Activated naive CD8-positive, alpha-beta T cell treated with anti-CD3 and anti-CD28 coated beads, Interleukin-2, amount 10 ng/mL, durations not matched to agents 7 days and 5 days (primary cell): ENCODE data around the gene MKNK2. TPM values are rescaled to one million over a fixed set of nuclear protein-coding genes. Genes with fewer than 3 reads are reported as not detected.
A peak's percentile ranks its signal among the peaks of the same experiment; 100 is the strongest.

Experiments
- ATAC-seq: fragments of 150-1000 bp; cut with Tn5 transposase; one replicate; pipeline ENCODE4 v1.10.0; 2021; ENCODE audit warnings: low read depth, moderate library complexity
- POLR2A ChIA-PET: fragments of 350-600 bp; sonication (Branson Sonifier 250); formaldehyde crosslinking; loops from one replicate; lab custom pipeline; 2021; ENCODE audit warnings: antibody characterized with exemption; lab: Charles Lee
- DNase-seq: peaks from one replicate; pipeline ENCODE4 v3.0.0; 2021
- H3K27ac Mint-ChIP-seq: one replicate; pipeline ENCODE4 v1.8.0; 2022; ENCODE audit warnings: mild to moderate bottlenecking, mixed read lengths
- H3K27me3 Mint-ChIP-seq: one replicate; pipeline ENCODE4 v1.8.0; 2022; ENCODE audit warnings: mild to moderate bottlenecking, moderate library complexity, mixed read lengths
- H3K36me3 Mint-ChIP-seq: one replicate; pipeline ENCODE4 v1.8.0; 2021; ENCODE audit warnings: mild to moderate bottlenecking, mixed read lengths
- H3K4me1 Mint-ChIP-seq: one replicate; pipeline ENCODE4 v1.8.0; 2021; ENCODE audit warnings: mixed read lengths
- H3K4me3 Mint-ChIP-seq: one replicate; pipeline ENCODE4 v1.8.0; 2022; ENCODE audit warnings: mild to moderate bottlenecking, moderate library complexity, mixed read lengths
- H3K9me3 Mint-ChIP-seq: one replicate; pipeline ENCODE4 v1.8.0; 2021; ENCODE audit warnings: mixed read lengths
- total RNA-seq, 2 experiments: library from RNA; stranded (reverse); gene quantifications; one replicate each; pipeline ENCODE4 v1.2.3, GENCODE V29; 2021

MKNK2 gene
- total RNA-seq, 2 experiments from 2014 or later = 319 to 341 TPM

DNA sequence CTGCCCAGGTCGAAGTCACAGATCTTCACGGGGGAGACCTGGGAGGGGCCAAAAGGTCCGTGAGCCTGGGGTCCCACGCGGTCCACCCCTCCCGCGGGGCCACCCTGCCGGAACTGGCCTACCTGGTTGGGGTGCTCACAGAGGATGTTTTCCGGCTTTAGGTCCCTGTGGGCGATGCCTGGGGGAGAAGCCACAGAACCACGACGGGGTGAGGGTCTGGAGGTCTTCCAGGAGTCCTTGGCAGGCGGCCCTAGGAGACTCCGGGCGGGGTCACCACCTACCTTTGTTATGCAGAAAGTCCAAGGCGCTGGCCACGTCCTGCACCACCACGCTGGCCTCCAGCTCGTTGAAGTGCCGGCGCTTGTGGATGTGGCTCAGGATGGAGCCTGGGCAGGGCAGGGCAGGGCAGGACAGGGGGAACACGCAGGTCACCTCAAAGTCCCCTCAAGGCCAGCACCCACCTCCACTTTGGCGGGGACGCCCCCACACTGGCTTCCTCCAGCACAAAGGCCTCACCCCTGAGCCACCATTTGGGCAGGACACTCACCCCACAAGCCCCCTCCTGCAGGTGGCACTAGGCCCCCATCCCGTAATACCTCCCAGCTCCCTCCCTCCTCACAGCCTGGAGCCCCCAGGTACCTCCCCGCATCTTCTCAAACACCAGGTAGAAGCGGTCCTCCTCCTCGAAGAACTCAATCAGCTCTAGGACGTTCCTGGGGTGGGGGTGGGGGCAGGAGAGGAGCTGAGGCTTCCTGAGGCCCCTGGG lies 8.4 kb downstream of the MKNK2 start:
- peaks cover 16% of the 10 kb centered on the region for H3K4me1 Mint-ChIP-seq
- POLR2A ChIA-PET = interaction anchor here (0.5 to 4.1 kb wide), 16 partner anchors 8 to 396 kb away, joined by 3 to 48 read pairs (median 3); no protein-coding TSS in a partner anchor
- ATAC-seq (no peak), DNase-seq (peak; percentile 62)
- no peaks in the 10 kb centered on the region for H3K27me3 Mint-ChIP-seq
- peak overlapping the region; percentile 68 for H3K4me3 Mint-ChIP-seq
- peak overlapping the region; percentile 87 for H3K27ac Mint-ChIP-seq
- H3K9me3 Mint-ChIP-seq = no peaks in the 10 kb centered on the region
- H3K36me3 Mint-ChIP-seq = peaks cover 7% of the 10 kb centered on the region

GRCh38 chr19:2041683-2042484 lies 9.2 kb downstream of the MKNK2 start:
- ATAC-seq = peak; percentile 91
- H3K4me3 Mint-ChIP-seq = peak overlapping the region; percentile 68
- peak; percentile 99 for DNase-seq
- POLR2A ChIA-PET = interaction anchor here (0.5 to 4.1 kb wide), 16 partner anchors 8 to 397 kb away, joined by 3 to 48 read pairs (median 4); no protein-coding TSS in a partner anchor
- H3K27ac Mint-ChIP-seq = peak overlapping the region; percentile 87
- H3K4me1 Mint-ChIP-seq = peaks cover 13% of the 10 kb centered on the region
- no peaks in the 10 kb centered on the region for H3K9me3 Mint-ChIP-seq
- peaks cover 7% of the 10 kb centered on the region for H3K36me3 Mint-ChIP-seq
- H3K27me3 Mint-ChIP-seq = no peaks in the 10 kb centered on the region

DNA sequence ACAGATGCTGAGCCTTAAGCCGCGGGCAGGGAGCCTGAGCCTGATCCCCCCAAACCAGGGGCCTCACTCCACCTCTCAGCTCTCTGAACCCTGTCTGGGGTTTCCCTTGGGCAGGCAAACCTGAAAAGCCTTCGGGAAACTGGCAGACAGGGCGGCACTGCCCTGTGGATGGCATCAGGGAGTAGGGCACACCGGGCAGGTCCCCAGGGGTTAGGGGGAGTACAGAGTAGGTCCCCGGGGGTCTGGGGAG lies 9.7 kb downstream of the MKNK2 start:
- peak overlapping the region; percentile 59 for H3K4me3 Mint-ChIP-seq
- H3K4me1 Mint-ChIP-seq = peaks cover 12% of the 10 kb centered on the region
- POLR2A ChIA-PET = interaction anchor here (2.4 to 4.1 kb wide), 3 partner anchors 8 to 42 kb away, joined by 8 to 48 read pairs (median 32); no protein-coding TSS in a partner anchor
- peak overlapping the region; percentile 84 for H3K27ac Mint-ChIP-seq
- H3K9me3 Mint-ChIP-seq = no peaks in the 10 kb centered on the region
- H3K36me3 Mint-ChIP-seq = peaks cover 7% of the 10 kb centered on the region
- H3K27me3 Mint-ChIP-seq = no peaks in the 10 kb centered on the region
- DNase-seq = no peak
- no peak for ATAC-seq

DNA sequence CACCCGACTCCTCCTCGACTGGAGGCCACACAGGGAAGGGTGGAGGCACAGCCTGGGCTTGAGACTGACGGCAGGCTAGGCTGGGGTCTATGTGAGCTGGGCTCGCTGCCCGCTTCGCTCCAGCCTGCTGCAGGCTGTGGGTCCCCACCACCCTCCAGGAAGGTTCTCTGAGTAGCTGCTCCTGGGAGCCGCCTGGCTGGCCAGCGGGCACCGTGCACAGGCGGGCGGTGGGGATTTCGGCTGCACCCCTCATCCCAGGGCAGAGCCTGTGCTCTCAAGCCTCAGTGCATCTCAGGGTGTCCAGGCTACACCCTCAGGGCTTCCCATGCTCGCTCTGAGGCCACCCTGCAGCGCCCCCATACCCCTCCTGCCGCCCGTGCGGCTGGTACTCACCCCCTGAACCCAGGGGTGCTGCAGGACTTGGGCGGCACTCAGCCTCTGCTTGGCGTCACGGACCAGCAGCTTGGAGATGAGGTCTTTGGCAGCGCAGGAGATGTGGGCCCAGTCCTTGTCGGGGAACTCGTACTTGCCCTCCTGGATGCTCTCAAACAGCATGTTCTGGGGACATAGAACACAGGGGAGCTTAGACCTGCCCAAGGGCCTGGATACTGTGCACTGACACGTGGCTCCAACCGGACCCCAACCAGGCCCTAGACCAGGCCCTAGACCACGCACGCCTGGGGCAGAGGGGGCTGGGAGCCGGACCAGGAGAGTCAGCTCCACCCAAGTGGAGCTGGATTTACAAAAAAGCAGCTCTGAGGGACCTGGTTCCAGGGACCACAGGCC lies 10.2 kb downstream of the MKNK2 start:
- POLR2A ChIA-PET = interaction anchor here (1.1 to 4.1 kb wide), 4 partner anchors 8 to 42 kb away, joined by 3 to 48 read pairs (median 20); no protein-coding TSS in a partner anchor
- H3K4me3 Mint-ChIP-seq = peak overlapping the region; percentile 59

GRCh38 chr19:2039959-2040646 lies 10.9 kb downstream of the MKNK2 start:
- H3K27ac Mint-ChIP-seq = peak overlapping the region; percentile 25
- peaks cover 7% of the 10 kb centered on the region for H3K36me3 Mint-ChIP-seq
- POLR2A ChIA-PET = interaction anchor here (1.1 to 4.1 kb wide), 3 partner anchors 10 to 43 kb away, joined by 3 to 48 read pairs (median 8); no protein-coding TSS in a partner anchor
- ATAC-seq = no peak
- no peak for DNase-seq
- H3K4me3 Mint-ChIP-seq = no peak overlapping the region
- no peaks in the 10 kb centered on the region for H3K27me3 Mint-ChIP-seq
- peaks cover 15% of the 10 kb centered on the region for H3K4me1 Mint-ChIP-seq
- H3K9me3 Mint-ChIP-seq = peaks cover 1% of the 10 kb centered on the region

More for the DNA sequence above, 10.2 kb downstream of the MKNK2 start:
- Mint-ChIP-seq H3K27me3 (no peaks in the 10 kb centered on the region), H3K27ac (peak overlapping the region; percentile 84), H3K36me3 (peaks cover 7% of the 10 kb centered on the region), H3K9me3 (no peaks in the 10 kb centered on the region), H3K4me1 (peaks cover 12% of the 10 kb centered on the region)
- DNase-seq (no peak), ATAC-seq (no peak)

- no peak overlapping the region for H3K27ac Mint-ChIP-seq
- peaks cover 14% of the 10 kb centered on the region for H3K4me1 Mint-ChIP-seq
- POLR2A ChIA-PET = interaction anchor here (0.9 to 2.4 kb wide), 4 partner anchors 10 to 175 kb away, joined by 3 to 8 read pairs (median 4); partner anchors contain the start of gene MKNK2
- H3K4me3 Mint-ChIP-seq = no peak overlapping the region
- peaks cover 1% of the 10 kb centered on the region for H3K9me3 Mint-ChIP-seq
- DNase-seq (no peak), ATAC-seq (no peak)
- H3K27me3 Mint-ChIP-seq = no peaks in the 10 kb centered on the region
- peaks cover 4% of the 10 kb centered on the region for H3K36me3 Mint-ChIP-seq
Observed at GRCh38 chr19:2039089-2039958, 11.7 kb downstream of the MKNK2 start.

DNA sequence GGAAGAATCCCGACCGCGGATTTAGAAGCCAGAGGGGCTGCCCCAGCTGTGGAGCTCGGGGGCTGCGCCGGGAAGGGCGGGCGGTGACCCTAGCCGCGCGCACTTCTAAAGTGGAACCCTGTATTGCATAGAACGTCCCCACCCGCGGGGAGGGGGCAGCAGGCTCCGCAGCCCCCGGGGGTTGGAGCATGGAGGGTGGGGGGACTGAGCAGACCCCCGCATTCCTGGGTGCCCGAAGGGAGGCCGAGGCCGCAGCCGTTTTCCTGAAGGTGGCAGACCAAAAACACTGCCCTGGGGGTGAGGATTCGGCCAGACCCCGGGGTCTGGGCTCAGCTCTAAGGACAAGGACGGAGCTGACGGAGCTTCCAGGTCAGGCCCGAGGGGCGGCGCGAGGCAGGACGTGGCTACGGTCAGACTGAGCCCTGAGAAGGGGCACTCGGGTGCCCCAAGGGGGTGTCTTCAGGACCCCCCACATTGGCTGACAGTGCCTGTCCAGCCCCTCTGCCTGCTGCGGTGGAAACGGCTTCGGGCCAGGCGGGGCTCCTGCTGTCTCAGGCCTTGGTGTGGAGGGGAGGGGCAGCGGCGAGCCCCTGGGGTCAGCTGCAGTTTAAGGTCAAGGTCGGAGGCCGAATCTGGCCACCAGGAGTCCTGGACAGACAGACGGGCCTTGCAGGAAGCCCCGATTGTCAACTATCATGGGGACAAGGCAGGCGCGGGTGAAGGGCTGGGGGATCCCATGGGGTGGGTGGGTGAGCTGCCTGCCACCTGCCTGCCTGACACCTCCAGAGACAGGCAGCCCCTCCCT lies 12.6 kb downstream of the MKNK2 start:
- no peak overlapping the region for H3K27ac Mint-ChIP-seq
- no peak overlapping the region for H3K4me3 Mint-ChIP-seq
- H3K4me1 Mint-ChIP-seq = peaks cover 9% of the 10 kb centered on the region
- H3K36me3 Mint-ChIP-seq = peaks cover 4% of the 10 kb centered on the region
- POLR2A ChIA-PET = interaction anchor here (0.9 to 1.1 kb wide), 2 partner anchors 13 to 174 kb away, joined by 3 to 4 read pairs; partner anchors contain the start of gene MKNK2
- H3K9me3 Mint-ChIP-seq = peaks cover 1% of the 10 kb centered on the region
- no peaks in the 10 kb centered on the region for H3K27me3 Mint-ChIP-seq
- DNase-seq (no peak), ATAC-seq (no peak)

- no peak for DNase-seq
- Mint-ChIP-seq H3K9me3 (peaks cover 1% of the 10 kb centered on the region), H3K4me1 (peaks cover 10% of the 10 kb centered on the region), H3K36me3 (peaks cover 4% of the 10 kb centered on the region), H3K27ac (no peak overlapping the region), H3K27me3 (no peaks in the 10 kb centered on the region), H3K4me3 (no peak overlapping the region)
- ATAC-seq = no peak
- POLR2A ChIA-PET = interaction anchor here (1.3 kb wide), 1 partner anchor 45 kb away, joined by 3 read pairs; no protein-coding TSS in a partner anchor
Observed at GRCh38 chr19:2037651-2038255, 13.3 kb downstream of the MKNK2 start.

DNA sequence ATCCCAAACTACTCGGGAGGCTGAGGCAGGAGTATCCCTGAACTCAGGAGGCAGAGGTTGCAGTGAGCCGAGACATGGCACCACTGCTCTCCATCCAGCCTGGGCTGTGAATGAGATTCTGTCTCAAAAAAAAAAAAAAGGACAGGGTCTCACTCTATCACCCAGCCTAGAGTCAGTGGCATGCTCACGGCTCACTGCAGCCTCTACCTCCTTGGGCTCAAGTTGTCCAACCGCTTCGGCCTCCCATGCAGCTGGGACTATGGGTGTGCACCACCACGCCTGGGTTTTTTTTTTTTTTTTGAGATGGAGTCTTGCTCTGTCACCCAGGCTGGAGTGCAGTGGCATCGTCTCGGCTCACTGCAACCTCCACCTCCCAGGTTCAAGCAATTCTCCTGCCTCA lies 14.6 kb downstream of the MKNK2 start:
- ATAC-seq (no peak), DNase-seq (no peak)
- H3K27me3 Mint-ChIP-seq = no peaks in the 10 kb centered on the region
- peaks cover 4% of the 10 kb centered on the region for H3K36me3 Mint-ChIP-seq
- H3K27ac Mint-ChIP-seq = no peak overlapping the region
- peaks cover 1% of the 10 kb centered on the region for H3K9me3 Mint-ChIP-seq
- POLR2A ChIA-PET = interaction anchor here (1.3 to 2.2 kb wide), 2 partner anchors 15 to 46 kb away, joined by 3 to 9 read pairs; partner anchors contain the start of gene MKNK2
- H3K4me1 Mint-ChIP-seq = peaks cover 20% of the 10 kb centered on the region
- no peak overlapping the region for H3K4me3 Mint-ChIP-seq

DNA sequence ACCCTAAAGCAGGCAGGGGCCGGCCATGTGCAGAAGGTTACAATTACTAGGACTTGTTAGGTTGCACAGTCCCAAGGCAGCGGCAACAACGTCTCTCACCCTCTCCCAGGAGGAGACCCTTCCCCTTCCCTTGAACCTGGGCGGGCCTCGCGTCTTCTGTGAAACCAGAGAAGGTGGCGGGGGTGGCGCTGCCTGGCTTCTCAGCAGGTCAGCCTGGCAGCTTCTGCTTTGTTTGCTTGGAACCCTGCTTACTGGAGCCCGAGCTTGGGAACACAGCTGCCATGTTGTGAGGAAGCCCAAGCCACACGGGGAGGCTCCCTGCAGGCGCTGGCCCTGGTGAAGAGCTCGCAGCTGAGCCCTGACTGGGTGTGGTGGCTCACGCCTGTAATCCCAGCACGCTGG lies 15.5 kb downstream of the MKNK2 start:
- Mint-ChIP-seq H3K9me3 (peaks cover 1% of the 10 kb centered on the region), H3K27me3 (no peaks in the 10 kb centered on the region), H3K36me3 (peaks cover 4% of the 10 kb centered on the region), H3K27ac (no peak overlapping the region), H3K4me3 (no peak overlapping the region), H3K4me1 (peaks cover 20% of the 10 kb centered on the region)
- no peak for ATAC-seq
- DNase-seq = no peak
- POLR2A ChIA-PET = interaction anchor here (0.7 to 4.5 kb wide), 6 partner anchors 7 to 138 kb away, joined by 3 to 32 read pairs (median 5); partner anchors contain the start of gene MKNK2
